K562 (cell line): Measurements from ENCODE around the gene CCDC60. TPM values are rescaled to one million over a fixed set of nuclear protein-coding genes. Genes with fewer than 3 reads are reported as not detected.

Experiments
- POLR3A ChIP-seq: IDR thresholded peaks from 2 replicates; pipeline ENCODE4 v1.6.1; 2011; ENCODE audit warnings: borderline replicate concordance, mild to moderate bottlenecking, moderate library complexity; ENCODE audit not compliant: insufficient read length, insufficient read depth; ENCODE audit errors: extremely low read depth
- RAD21 ChIP-seq, 2 experiments: fragments of 250-450 bp in 1 of 2; fragments of 450-650 bp in 1 of 2; sonication (Bioruptor Pico) in 1 of 2; formaldehyde crosslinking in 1 of 2; IDR thresholded peaks in 1 of 2; conservative IDR thresholded peaks in 1 of 2; 2 replicates each; pipeline versions ENCODE4 v1.4.0 to v1.8.0; 2020 to 2022; ENCODE audit warnings: mild to moderate bottlenecking in 2 of 2, moderate library complexity in 1 of 2
- RBM14 ChIP-seq: fragments of 200-400 bp; formaldehyde crosslinking; IDR thresholded peaks from 2 replicates; pipeline ENCODE4 v1.6.1; 2018; ENCODE audit warnings: low read depth, mild to moderate bottlenecking, low read length, moderate library complexity, borderline replicate concordance; ENCODE audit not compliant: insufficient read depth
- REST ChIP-seq, 2 experiments: fragments of 450-650 bp; formaldehyde crosslinking in 1 of 2; IDR thresholded peaks; 2 replicates each; pipeline versions ENCODE4 v1.4.0 to v1.6.1; 2014 to 2020; ENCODE audit warnings: mild to moderate bottlenecking in 2 of 2, borderline replicate concordance in 1 of 2, low read depth in 1 of 2
- SMC3 ChIP-seq: conservative IDR thresholded peaks from 2 replicates; pipeline ENCODE4 v1.6.1; 2011; ENCODE audit warnings: low read depth, low read length, improper control_type of control experiment; ENCODE audit not compliant: insufficient read depth
- polyA plus RNA-seq, 8 experiments: library from polyadenylated mRNA; depleted of rRNA in 4 of 8; stranded (reverse) in 5 of 8; unstranded in 3 of 8; fragments of >200 nt; fragmentation: Nextera tagmentation in 2 of 8; fragmentation: Illumina TruSeq in 1 of 8; extraction: Ambion mirVana in 2 of 8; extraction: Trizol in 1 of 8; gene quantifications; 2 replicates each; pipeline versions ENCODE4 v1.2.1 to v1.2.3, GENCODE V29; 2011 to 2014; ENCODE audit warnings: inconsistent platforms in 1 of 8, missing spikeins in 1 of 8
- total RNA-seq, 7 experiments: library from RNA; depleted of rRNA in 6 of 7; stranded (reverse); fragments of >200 nt in 6 of 7; fragmentation: Illumina TruSeq in 2 of 7; extraction: Trizol in 2 of 7; gene quantifications; 2 replicates each; pipeline versions ENCODE4 v1.2.1 to v1.2.3, GENCODE V29; 2011 to 2021; ENCODE audit warnings: low replicate concordance in 1 of 7
- TF ChIP-seq, protein P1 (sequence below): fragments of 450-650 bp; formaldehyde crosslinking; IDR thresholded peaks from 2 replicates; pipeline ENCODE4 v1.4.0; 2020; ENCODE audit warnings: mild to moderate bottlenecking, moderate library complexity

CCDC60 gene
- total and polyA plus RNA-seq, 9 of the 15 experiments (the other 6 are each of a cell fraction or from before 2014, with no cell fraction given) = not detected

DNA sequence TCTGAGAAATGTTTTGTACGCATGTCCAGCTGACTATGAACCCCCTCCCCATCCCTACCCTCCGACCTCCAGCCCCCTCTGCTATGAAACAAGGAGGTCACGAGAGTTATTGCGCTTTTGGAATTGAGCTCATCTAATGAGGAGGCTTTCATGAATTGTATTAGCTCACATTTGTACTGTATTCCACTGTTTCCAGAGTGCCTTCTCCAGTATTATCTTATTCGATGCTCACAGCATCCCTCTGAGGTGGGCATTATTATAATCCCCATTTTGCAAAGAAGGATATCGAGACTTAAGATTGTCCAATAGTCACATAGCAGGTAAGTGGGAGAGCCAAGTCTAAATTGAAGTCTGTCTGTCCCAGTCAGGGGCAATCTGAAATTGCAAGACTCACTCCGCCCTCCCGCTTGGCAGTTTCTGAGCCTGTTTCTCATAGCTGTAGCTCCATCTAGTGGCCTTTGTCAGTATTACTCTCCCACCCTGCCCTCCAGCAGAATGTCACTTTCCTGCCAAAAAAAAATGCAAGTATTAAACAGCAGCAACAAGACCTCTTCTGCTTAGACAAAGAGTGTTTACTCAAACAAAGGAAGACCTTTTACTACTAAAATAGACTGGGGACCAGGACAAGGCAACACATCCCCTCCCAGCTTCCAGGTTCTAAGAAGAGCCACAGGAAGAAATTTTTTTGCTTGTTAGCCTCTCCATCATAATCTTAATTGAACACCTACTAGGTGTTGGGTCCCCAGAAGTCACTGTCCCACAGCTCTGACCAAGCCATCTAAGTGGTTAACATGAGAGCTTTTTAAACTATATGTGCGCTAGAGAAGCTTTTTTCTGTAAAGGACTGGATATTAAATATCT, 210.5 kb downstream of the CCDC60 start (continued):
- TF ChIP-seq REST (IDR thresholded peaks at IDR 0.05; ENCODE audit: borderline replicate concordance) (peak; percentile 66), REST (CRISPR knock-in tag; IDR thresholded peaks at IDR 0.05; ENCODE audit: low read depth) (no peak), RAD21 (CRISPR knock-in tag; conservative IDR thresholded peaks at IDR 0.05 in 1 of 2, IDR thresholded peaks at IDR 0.05 in 1 of 2) (peak; percentile 71 to 82), SMC3 (peak; percentile 79), RBM14 (no peak), POLR3A (no peak)
- TF ChIP-seq, protein P1, sequence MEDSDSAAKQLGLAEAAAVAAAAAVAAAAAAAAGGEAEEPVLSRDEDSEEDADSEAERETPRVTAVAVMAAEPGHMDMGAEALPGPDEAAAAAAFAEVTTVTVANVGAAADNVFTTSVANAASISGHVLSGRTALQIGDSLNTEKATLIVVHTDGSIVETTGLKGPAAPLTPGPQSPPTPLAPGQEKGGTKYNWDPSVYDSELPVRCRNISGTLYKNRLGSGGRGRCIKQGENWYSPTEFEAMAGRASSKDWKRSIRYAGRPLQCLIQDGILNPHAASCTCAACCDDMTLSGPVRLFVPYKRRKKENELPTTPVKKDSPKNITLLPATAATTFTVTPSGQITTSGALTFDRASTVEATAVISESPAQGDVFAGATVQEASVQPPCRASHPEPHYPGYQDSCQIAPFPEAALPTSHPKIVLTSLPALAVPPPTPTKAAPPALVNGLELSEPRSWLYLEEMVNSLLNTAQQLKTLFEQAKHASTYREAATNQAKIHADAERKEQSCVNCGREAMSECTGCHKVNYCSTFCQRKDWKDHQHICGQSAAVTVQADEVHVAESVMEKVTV (CRISPR knock-in tag) = peak; percentile 33; the same call in 1 of the 2 replicates
